GM19099 (cell line): Measurements from ENCODE around the gene KIAA1328.

Experiments
- POLR2A ChIP-seq: IDR thresholded peaks from 3 replicates; pipeline ENCODE4 v1.6.1; 2011; ENCODE audit warnings: low read depth; ENCODE audit not compliant: insufficient read length; ENCODE audit errors: extremely low read depth

Gene KIAA1328

GRCh38 chr18:36813824-36814223, 15.1 kb upstream of the KIAA1328 start:
- no peak for TF ChIP-seq POLR2A

- no peak for TF ChIP-seq POLR2A
Observed at GRCh38 chr18:36814994-36815393, 13.9 kb upstream of the KIAA1328 start.

GRCh38 chr18:36817039-36817438, 11.9 kb upstream of the KIAA1328 start:
- no peak for TF ChIP-seq POLR2A

- no peak for TF ChIP-seq POLR2A
Observed at GRCh38 chr18:36818652-36819051, 10.3 kb upstream of the KIAA1328 start.

GRCh38 chr18:36819621-36820020, 9.3 kb upstream of the KIAA1328 start:
- no peak for TF ChIP-seq POLR2A

- no peak for TF ChIP-seq POLR2A
Observed at GRCh38 chr18:36821681-36822080, 7.2 kb upstream of the KIAA1328 start.

- TF ChIP-seq POLR2A: no peak
Observed at GRCh38 chr18:36825526-36825925, 3.4 kb upstream of the KIAA1328 start.

GRCh38 chr18:36826556-36826955, 2.4 kb upstream of the KIAA1328 start:
- TF ChIP-seq POLR2A: no peak

GRCh38 chr18:36828157-36828629, 734 bp upstream of the KIAA1328 start:
- no peak for TF ChIP-seq POLR2A

- no peak for TF ChIP-seq POLR2A
Observed at GRCh38 chr18:36829362-36830157, 633 bp downstream of the KIAA1328 start.

GRCh38 chr18:36830158-36830495, 1.2 kb downstream of the KIAA1328 start:
- TF ChIP-seq POLR2A: no peak

GRCh38 chr18:36831139-36831538, 2.2 kb downstream of the KIAA1328 start:
- TF ChIP-seq POLR2A: no peak

GRCh38 chr18:36833120-36833519, 4.2 kb downstream of the KIAA1328 start:
- no peak for TF ChIP-seq POLR2A

- no peak for TF ChIP-seq POLR2A
Observed at GRCh38 chr18:36835927-36836326, 7.0 kb downstream of the KIAA1328 start.

GRCh38 chr18:36839835-36840234, 10.9 kb downstream of the KIAA1328 start:
- no peak for TF ChIP-seq POLR2A

GRCh38 chr18:36843199-36843598, 14.3 kb downstream of the KIAA1328 start:
- no peak for TF ChIP-seq POLR2A

GRCh38 chr18:36843784-36844183, 14.9 kb downstream of the KIAA1328 start:
- TF ChIP-seq POLR2A: no peak

- no peak for TF ChIP-seq POLR2A
Observed at GRCh38 chr18:36848609-36849008, 19.7 kb downstream of the KIAA1328 start.
